ENCODE measurements around the gene FMNL2.

FMNL2 gene

GRCh38 chr2:152562198-152562884 is 227.4 kb downstream of the FMNL2 start:
- H3K4me1 ChIP-seq = no peaks in the 10 kb centered on the region
- H3K27ac ChIP-seq = no peak overlapping the region
- no peak for DNase-seq
- no peak for TF ChIP-seq CTCF (IDR thresholded peaks at IDR 0.05)
- peaks cover 5 to 21% (median 12%) of the 10 kb centered on the region in 3 donors for H3K36me3 ChIP-seq
- H3K9me3 ChIP-seq = no peaks in the 10 kb centered on the region
- no peaks in the 10 kb centered on the region for H3K27me3 ChIP-seq
- no peak overlapping the region for H3K4me3 ChIP-seq
- intact Hi-C loops (cut with DNase I; ENCODE audit: low total_unique reads) = no loop called here

DNA sequence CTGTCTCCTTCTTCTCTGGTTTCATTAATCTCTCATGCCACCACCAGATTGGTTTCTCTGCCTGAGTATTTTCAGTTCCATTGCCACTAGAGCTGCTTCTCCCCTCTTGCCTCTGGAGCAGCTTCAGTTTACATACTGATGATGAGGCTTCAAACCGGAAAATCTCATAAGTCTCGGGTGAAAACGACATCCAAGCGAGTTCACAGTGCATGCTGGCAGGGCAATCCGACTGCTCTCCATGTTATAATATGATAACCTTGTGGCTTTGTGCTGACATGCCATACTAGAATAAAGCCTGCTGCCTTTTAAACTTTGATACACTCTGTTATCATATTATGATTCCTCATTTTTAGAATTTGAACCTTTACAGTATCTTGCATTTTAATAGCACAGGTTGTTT is 228.8 kb downstream of the FMNL2 start:
- Histone ChIP-seq H3K4me1 (no peaks in the 10 kb centered on the region), H3K27ac (no peak overlapping the region), H3K27me3 (no peaks in the 10 kb centered on the region), H3K4me3 (no peak overlapping the region), H3K36me3 (peaks cover 5 to 21% (median 12%) of the 10 kb centered on the region in 3 donors), H3K9me3 (no peaks in the 10 kb centered on the region)
- intact Hi-C loops (cut with DNase I; ENCODE audit: low total_unique reads) = no loop called here
- TF ChIP-seq CTCF (IDR thresholded peaks at IDR 0.05) = no peak
- DNase-seq = no peak

DNA sequence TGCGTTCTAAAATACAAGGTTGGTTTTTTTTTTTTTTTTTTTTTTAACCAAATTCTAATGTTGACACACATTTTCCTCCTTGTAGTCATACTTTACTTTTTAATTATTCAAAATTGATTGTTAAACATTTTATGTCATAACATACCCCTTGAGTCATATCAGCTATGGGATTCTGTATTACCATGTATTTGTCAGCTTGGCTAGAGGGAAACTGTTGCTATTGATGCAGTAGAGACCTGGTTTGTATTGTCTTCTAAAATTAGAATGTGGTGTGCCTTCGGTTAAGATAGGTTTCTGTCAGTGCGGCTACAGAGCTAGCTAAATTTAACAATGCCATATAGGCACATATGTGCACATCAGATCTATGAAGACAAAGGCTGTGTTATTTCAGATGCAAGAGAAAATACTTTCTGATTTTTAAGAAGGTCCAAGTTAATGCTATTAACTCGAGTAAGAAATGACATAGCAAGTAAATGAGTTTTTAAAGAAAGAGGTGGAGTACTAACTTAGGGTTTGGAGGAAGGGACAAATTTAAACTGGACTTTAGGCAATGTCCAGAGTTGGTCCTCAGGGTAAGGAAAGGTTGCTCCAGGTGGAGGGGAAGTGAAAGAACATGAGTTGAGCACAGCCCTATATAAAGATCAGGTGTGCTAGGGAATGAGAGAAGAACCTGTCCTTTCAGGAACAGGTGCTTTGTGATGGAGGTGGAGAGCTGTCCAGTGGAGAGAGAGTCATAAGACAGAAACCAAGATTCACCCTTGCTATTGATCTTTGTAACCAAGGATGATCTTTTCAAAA is 230.0 kb downstream of the FMNL2 start:
- no peak for DNase-seq
- Histone ChIP-seq H3K36me3 (peaks cover 5 to 12% (median 12%) of the 10 kb centered on the region in 3 donors), H3K9me3 (no peaks in the 10 kb centered on the region), H3K27ac (no peak overlapping the region), H3K27me3 (no peaks in the 10 kb centered on the region), H3K4me3 (no peak overlapping the region), H3K4me1 (no peaks in the 10 kb centered on the region)
- no peak for TF ChIP-seq CTCF (IDR thresholded peaks at IDR 0.05)
- intact Hi-C loops (cut with DNase I; ENCODE audit: low total_unique reads) = no loop called here

- intact Hi-C loops (cut with DNase I; ENCODE audit: low total_unique reads) = no loop called here
- peaks cover 0 to 8% (median 5%) of the 10 kb centered on the region in 4 donors for H3K4me1 ChIP-seq
- DNase-seq = no peak
- no peaks in the 10 kb centered on the region for H3K9me3 ChIP-seq
- no peak overlapping the region for H3K27ac ChIP-seq
- H3K4me3 ChIP-seq = no peak overlapping the region
- TF ChIP-seq CTCF (IDR thresholded peaks at IDR 0.05) = no peak
- peaks cover 4 to 9% (median 5%) of the 10 kb centered on the region in 3 donors for H3K36me3 ChIP-seq
- H3K27me3 ChIP-seq = no peaks in the 10 kb centered on the region
Observed at GRCh38 chr2:152565884-152566727, 231.1 kb downstream of the FMNL2 start.

GRCh38 chr2:152566728-152567069 is 231.7 kb downstream of the FMNL2 start:
- DNase-seq = no peak
- Histone ChIP-seq H3K4me1 (peaks cover 0 to 14% (median 5%) of the 10 kb centered on the region in 4 donors), H3K9me3 (no peaks in the 10 kb centered on the region), H3K27ac (no peak overlapping the region), H3K27me3 (no peaks in the 10 kb centered on the region), H3K4me3 (no peak overlapping the region), H3K36me3 (peaks cover 0 to 3% (median 0%) of the 10 kb centered on the region in 3 donors)
- TF ChIP-seq CTCF (IDR thresholded peaks at IDR 0.05) = no peak
- intact Hi-C loops (cut with DNase I; ENCODE audit: low total_unique reads) = no loop called here
